H1 (cell line): ENCODE data around the gene CSGALNACT2. TPM values are rescaled to one million over a fixed set of nuclear protein-coding genes. Genes with fewer than 3 reads are reported as not detected.
A peak's percentile ranks its signal among the peaks of the same experiment; 100 is the strongest.

Source experiments
- CTCF ChIA-PET: fragments of 300-600 bp; sonication (Branson Sonifier 250); formaldehyde crosslinking; loops from one replicate; lab custom pipeline; 2021; ENCODE audit not compliant: partially characterized antibody; lab: Charles Lee
- POLR2A ChIA-PET: fragments of 300-600 bp; sonication (Branson Sonifier 250); formaldehyde crosslinking; loops from one replicate; lab custom pipeline; 2021; ENCODE audit warnings: inconsistent platforms; ENCODE audit not compliant: partially characterized antibody; lab: Charles Lee
- DNase-seq, 2 experiments: peaks; one replicate each; pipeline versions ENCODE4 v3.0.0 to v3.0.0-alpha.2; 2010 to 2022; ENCODE audit warnings: low spot score in 2 of 2, low read depth in 1 of 2, mixed read lengths in 1 of 2
- FAIRE-seq: peaks from 2 replicates; lab custom pipeline; 2011; peaks lifted over from hg19 to GRCh38; lab: Jason Lieb, UNC
- H2AFZ ChIP-seq: 2 replicates; pipeline ENCODE4 v1.8.1; 2012; ENCODE audit warnings: low read length, inconsistent platforms
- H2AK5ac ChIP-seq: 2 replicates; pipeline ENCODE4 v1.6.1; 2013; ENCODE audit warnings: low read depth, low read length
- H2BK120ac ChIP-seq: replicated peaks from 2 replicates; pipeline ENCODE3; 2013; ENCODE audit warnings: low read depth, low read length, inconsistent platforms
- H2BK12ac ChIP-seq: 2 replicates; pipeline ENCODE4 v1.6.1; 2013; ENCODE audit warnings: low read depth, low read length
- H2BK15ac ChIP-seq: 2 replicates; pipeline ENCODE4 v1.6.1; 2013; ENCODE audit warnings: low read length
- H2BK20ac ChIP-seq: 2 replicates; pipeline ENCODE4 v1.6.1; 2013; ENCODE audit warnings: low read length
- H2BK5ac ChIP-seq: 2 replicates; pipeline ENCODE4 v1.6.1; 2013; ENCODE audit warnings: low read depth, low read length
- H3K14ac ChIP-seq: 2 replicates; pipeline ENCODE4 v1.6.1; 2013; ENCODE audit warnings: inconsistent platforms; ENCODE audit not compliant: insufficient read length
- H3K18ac ChIP-seq: 2 replicates; pipeline ENCODE4 v1.6.1; 2013; ENCODE audit warnings: low read length; ENCODE audit errors: extremely low read depth
- H3K23ac ChIP-seq: 2 replicates; pipeline ENCODE4 v1.6.1; 2013; ENCODE audit warnings: inconsistent platforms; ENCODE audit not compliant: insufficient read length
- H3K23me2 ChIP-seq: 2 replicates; pipeline ENCODE4 v1.6.1; 2013; ENCODE audit warnings: low read depth, low read length
- H3K27ac ChIP-seq: 2 replicates; pipeline ENCODE4 v1.6.1; 2011; ENCODE audit warnings: low read depth, low read length, inconsistent platforms
- H3K27me3 ChIP-seq, 4 experiments: replicated peaks in 1 of 4; 1 replicate in 1 of 4; 2 replicates in 3 of 4; pipeline versions ENCODE4 v1.6.1 to v1.8.1; 2011 to 2013; ENCODE audit warnings: low read length in 3 of 4, mild to moderate bottlenecking in 3 of 4, inconsistent platforms in 2 of 4, mixed read lengths in 2 of 4, moderate library complexity in 1 of 4; ENCODE audit not compliant: control insufficient read depth in 3 of 4, insufficient read depth in 3 of 4; ENCODE audit errors: extremely low read depth in 1 of 4
- H3K36me3 ChIP-seq, 4 experiments: 2 replicates each; pipeline versions ENCODE4 v1.6.1 to v1.8.1; 2011 to 2013; ENCODE audit warnings: mild to moderate bottlenecking in 4 of 4, low read length in 3 of 4, moderate library complexity in 2 of 4, control low read depth in 1 of 4, inconsistent platforms in 1 of 4; ENCODE audit not compliant: insufficient read depth in 4 of 4, control insufficient read depth in 2 of 4
- H3K4ac ChIP-seq: replicated peaks from 2 replicates; pipeline ENCODE3; 2013; ENCODE audit warnings: low read length, low read depth, mixed read lengths, inconsistent platforms; ENCODE audit not compliant: insufficient read length
- H3K4me1 ChIP-seq, 4 experiments: replicated peaks in 1 of 4; 1 replicate in 1 of 4; 2 replicates in 3 of 4; pipeline versions ENCODE4 v1.6.1 to v1.8.1; 2011 to 2013; ENCODE audit warnings: low read length in 3 of 4, inconsistent platforms in 2 of 4, mixed read lengths in 1 of 4; ENCODE audit not compliant: insufficient read depth in 4 of 4, control insufficient read depth in 3 of 4
- H3K4me2 ChIP-seq, 2 experiments: 2 replicates each; pipeline versions ENCODE4 v1.6.1 to v1.8.1; 2011 to 2013; ENCODE audit warnings: low read depth in 2 of 2, low read length in 2 of 2, control low read depth in 1 of 2, inconsistent platforms in 1 of 2, mild to moderate bottlenecking in 1 of 2; ENCODE audit not compliant: insufficient read depth in 1 of 2
- H3K4me3 ChIP-seq, 4 experiments: fragments of 200-600, 300-600 bp in 1 of 4; sonication (generic), shearing (Covaris generic), sonication (Bioruptor Twin) in 1 of 4; 2 replicates each; pipeline versions ENCODE4 v1.5.1 to v1.8.1; 2011 to 2016; ENCODE audit warnings: low read length in 4 of 4, low read depth in 3 of 4, control low read depth in 2 of 4, inconsistent platforms in 2 of 4, mild to moderate bottlenecking in 2 of 4, mixed read lengths in 1 of 4, moderate library complexity in 1 of 4; ENCODE audit not compliant: insufficient read depth in 2 of 4; ENCODE audit errors: extremely low read depth in 1 of 4
- H3K56ac ChIP-seq: replicated peaks from 2 replicates; pipeline ENCODE3; 2013; ENCODE audit warnings: low read depth, mild to moderate bottlenecking, mixed read lengths, low read length, inconsistent platforms; ENCODE audit not compliant: insufficient read length
- H3K79me1 ChIP-seq: 2 replicates; pipeline ENCODE4 v1.6.1; 2013; ENCODE audit warnings: low read depth, low read length, control low read depth
- H3K79me2 ChIP-seq, 2 experiments: 2 replicates each; pipeline versions ENCODE4 v1.6.1 to v1.8.1; 2012 to 2013; ENCODE audit warnings: low read length in 2 of 2, mild to moderate bottlenecking in 2 of 2, inconsistent platforms in 1 of 2; ENCODE audit not compliant: insufficient read depth in 2 of 2, control insufficient read depth in 1 of 2
- H3K9ac ChIP-seq, 4 experiments: replicated peaks in 1 of 4; 1 replicate in 1 of 4; 2 replicates in 3 of 4; pipeline versions ENCODE4 v1.6.1 to v1.8.1; 2011 to 2013; ENCODE audit warnings: low read depth in 3 of 4, low read length in 3 of 4, control low read depth in 2 of 4, mild to moderate bottlenecking in 2 of 4, moderate library complexity in 2 of 4, inconsistent platforms in 1 of 4; ENCODE audit errors: extremely low read depth in 1 of 4
- H3K9me3 ChIP-seq, 2 experiments: 2 replicates each; pipeline versions ENCODE4 v1.6.1 to v1.8.1; 2012 to 2013; ENCODE audit warnings: mild to moderate bottlenecking in 2 of 2, moderate library complexity in 2 of 2, control low read depth in 1 of 2, inconsistent platforms in 1 of 2, low read depth in 1 of 2, low read length in 1 of 2, mixed read lengths in 1 of 2; ENCODE audit not compliant: insufficient read depth in 2 of 2
- H4K20me1 ChIP-seq, 2 experiments: replicated peaks in 1 of 2; 2 replicates each; pipeline versions ENCODE3 to v1.8.1; 2011 to 2013; ENCODE audit warnings: inconsistent platforms in 2 of 2, low read length in 2 of 2, mild to moderate bottlenecking in 1 of 2; ENCODE audit not compliant: insufficient read depth in 2 of 2, control insufficient read depth in 1 of 2
- H4K5ac ChIP-seq: 2 replicates; pipeline ENCODE4 v1.6.1; 2013; ENCODE audit warnings: low read length, low read depth, mixed read lengths, inconsistent platforms; ENCODE audit not compliant: insufficient read length
- H4K8ac ChIP-seq: 2 replicates; pipeline ENCODE4 v1.8.0; 2013; ENCODE audit warnings: mild to moderate bottlenecking, moderate library complexity, low read length, inconsistent platforms; ENCODE audit not compliant: insufficient read depth; ENCODE audit errors: extremely low read depth
- H4K91ac ChIP-seq: replicated peaks from 2 replicates; pipeline ENCODE3; 2013; ENCODE audit warnings: low read length, mixed read lengths, inconsistent platforms; ENCODE audit not compliant: insufficient read length
- ASH2L ChIP-seq: fragments of 200-600, 300-600 bp; sonication (generic); IDR thresholded peaks from one replicate; pipeline ENCODE4 v1.7.1; 2017; ENCODE audit warnings: low read length
- CHD2 ChIP-seq: IDR thresholded peaks from 2 replicates; pipeline ENCODE4 v1.6.1; 2012; ENCODE audit warnings: low read length, improper control_type of control experiment
- CREB1 ChIP-seq: IDR thresholded peaks from 2 replicates; pipeline ENCODE4 v1.6.1; 2012; ENCODE audit warnings: inconsistent platforms
- EZH2 ChIP-seq: fragments of 200-600 bp; sonication (generic); IDR thresholded peaks from 2 replicates; pipeline ENCODE4 v1.7.1; 2012; ENCODE audit warnings: low read depth, mild to moderate bottlenecking, moderate library complexity, low read length, inconsistent platforms; ENCODE audit not compliant: severe bottlenecking
- GABPA ChIP-seq: IDR thresholded peaks from 2 replicates; pipeline ENCODE4 v1.6.1; 2011; ENCODE audit warnings: mild to moderate bottlenecking, low read length, moderate library complexity, borderline replicate concordance; ENCODE audit not compliant: insufficient read depth
- GTF2F1 ChIP-seq: IDR thresholded peaks from 2 replicates; pipeline ENCODE4 v1.6.1; 2012; ENCODE audit warnings: low read depth, low read length, improper control_type of control experiment, borderline replicate concordance
- JUND ChIP-seq: IDR thresholded peaks from 2 replicates; pipeline ENCODE4 v1.6.1; 2011; ENCODE audit warnings: mild to moderate bottlenecking, improper control_type of control experiment, low read length
- KDM1A ChIP-seq: fragments of 200-600, 300-600 bp; sonication (generic); IDR thresholded peaks from 2 replicates; pipeline ENCODE4 v1.7.1; 2016; ENCODE audit warnings: mild to moderate bottlenecking, low read length, borderline replicate concordance
- MAFK ChIP-seq: IDR thresholded peaks from 2 replicates; pipeline ENCODE4 v1.6.1; 2012; ENCODE audit warnings: low read depth, mild to moderate bottlenecking, improper control_type of control experiment, low read length
- POLR2AphosphoS5 ChIP-seq: IDR thresholded peaks from 2 replicates; pipeline ENCODE4 v1.6.1; 2011; ENCODE audit warnings: low read depth, low read length
- RBBP5 ChIP-seq: IDR thresholded peaks from 2 replicates; pipeline ENCODE4 v1.7.1; 2012; ENCODE audit warnings: low read depth, mild to moderate bottlenecking, inconsistent platforms, low read length, moderate library complexity, borderline replicate concordance
- SIX5 ChIP-seq: IDR thresholded peaks from 2 replicates; pipeline ENCODE4 v1.6.1; 2011; ENCODE audit warnings: mild to moderate bottlenecking, low read depth, low read length
- TEAD4 ChIP-seq: IDR thresholded peaks from 2 replicates; pipeline ENCODE4 v1.6.1; 2012; ENCODE audit warnings: low read depth, low read length, inconsistent platforms, mixed read lengths
- WGBS, 2 experiments: shearing (Covaris generic) in 1 of 2; methylation state at CpG; one replicate each; pipeline versions ENCODE4 v1.1.6 to v1.1.7; 2013 to 2015; ENCODE audit warnings: low lambda C conversion rate in 2 of 2, mixed read lengths in 2 of 2, inconsistent platforms in 1 of 2, low coverage in 1 of 2, missing lambda C conversion rate in 1 of 2; ENCODE audit not compliant: insufficient replicate concordance in 2 of 2, insufficient coverage in 1 of 2, insufficient read length in 1 of 2; ENCODE audit errors: extremely low coverage in 1 of 2, missing lambda C conversion rate in 1 of 2; 5-methylcytosine and 5-hydroxymethylcytosine counted together
- polyA plus RNA-seq, 7 experiments: library from polyadenylated mRNA; depleted of rRNA in 3 of 7; stranded (reverse) in 5 of 7; unstranded in 2 of 7; fragments of >200 nt in 5 of 7; fragments of 200-250 nt in 2 of 7; gene quantifications; 1 replicate in 5 of 7; 2 replicates in 1 of 7; 4 replicates in 1 of 7; pipeline versions ENCODE4 v1.2.1 to v1.2.3, GENCODE V29; 2011 to 2013; ENCODE audit warnings: missing spikeins in 2 of 7, mixed read lengths in 2 of 7
- total RNA-seq: library from RNA; stranded (reverse); fragmentation: NEBNext Ultra II Directional; extraction: Animal tissue kit (Norgen Biotek cat#: 25700); gene quantifications from 2 replicates; pipeline ENCODE4 v1.2.1, GENCODE V29; 2021
- TF ChIP-seq, protein P1 (sequence below): IDR thresholded peaks from 2 replicates; pipeline ENCODE4 v1.6.1; 2011; ENCODE audit warnings: low read depth, mild to moderate bottlenecking, low read length; ENCODE audit not compliant: insufficient read depth

Gene CSGALNACT2
- total and polyA plus RNA-seq, 2 of the 8 experiments (the other 6 are each of a cell fraction or from before 2014, with no cell fraction given) = 2.6 to 5.3 TPM

DNA sequence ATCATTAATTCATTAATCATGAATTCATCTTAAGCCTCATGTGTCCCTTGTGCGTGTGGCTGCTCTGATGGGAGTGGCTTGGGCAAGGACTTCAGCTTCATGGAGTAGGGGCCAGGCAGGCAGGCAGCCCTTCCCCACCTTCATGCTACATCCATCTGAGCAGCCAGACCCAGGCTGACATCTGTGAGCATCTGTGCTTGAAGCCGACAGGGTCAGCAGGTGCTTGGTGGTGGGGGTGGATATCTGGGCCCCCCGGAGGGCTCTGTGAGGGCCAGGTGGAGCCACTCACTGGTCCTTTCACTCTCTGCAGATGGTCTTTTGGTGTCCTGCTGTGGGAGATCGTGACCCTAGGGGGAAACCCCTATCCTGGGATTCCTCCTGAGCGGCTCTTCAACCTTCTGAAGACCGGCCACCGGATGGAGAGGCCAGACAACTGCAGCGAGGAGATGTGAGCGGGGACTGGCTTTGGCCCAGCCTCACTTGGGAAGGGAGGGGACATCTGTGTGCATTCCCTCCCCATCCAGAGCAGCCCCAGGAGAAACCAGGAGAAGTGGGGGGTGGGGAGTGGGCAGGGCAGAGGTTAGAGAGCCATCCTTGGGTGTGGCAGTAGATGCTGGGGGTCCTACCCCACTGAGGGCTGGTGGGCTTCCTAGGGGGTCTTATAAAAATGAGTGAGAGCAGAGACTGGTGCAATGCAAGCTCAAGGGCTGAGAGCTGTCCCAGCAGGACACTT, 14.7 kb upstream of the CSGALNACT2 start:
- ChIA-PET POLR2A (no interaction called here), CTCF (interaction anchor here (0.8 kb wide), 1 partner anchor 132 kb away, joined by 3 read pairs; no protein-coding TSS in a partner anchor)
- TF ChIP-seq CHD2 = no peak
- TF ChIP-seq KDM1A = no peak
- no peak for TF ChIP-seq MAFK
- no peak for TF ChIP-seq POLR2AphosphoS5
- TF ChIP-seq ASH2L = no peak
- TF ChIP-seq CREB1 = no peak
- TF ChIP-seq GTF2F1 = no peak
- no peak for TF ChIP-seq TEAD4
- TF ChIP-seq SIX5 = no peak
- TF ChIP-seq, protein P1, sequence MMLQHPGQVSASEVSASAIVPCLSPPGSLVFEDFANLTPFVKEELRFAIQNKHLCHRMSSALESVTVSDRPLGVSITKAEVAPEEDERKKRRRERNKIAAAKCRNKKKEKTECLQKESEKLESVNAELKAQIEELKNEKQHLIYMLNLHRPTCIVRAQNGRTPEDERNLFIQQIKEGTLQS = no peak
- TF ChIP-seq EZH2 = no peak
- TF ChIP-seq JUND = no peak
- no peak for TF ChIP-seq RBBP5
- no peak for TF ChIP-seq GABPA

More for the DNA sequence above, 14.7 kb upstream of the CSGALNACT2 start:
- Histone ChIP-seq H3K23ac (no peak overlapping the region), H3K14ac (no peak overlapping the region), H2BK5ac (no peak overlapping the region), H2AK5ac (no peak overlapping the region), H4K8ac (no peak overlapping the region; the same call in 1 of the 2 replicates), H3K27me3 (no peaks in the 10 kb centered on the region), H3K9ac (no peak overlapping the region), H2BK15ac (no peak overlapping the region), H3K9me3 (no peaks in the 10 kb centered on the region; a peak in 1 of 4 replicates), H3K4ac (no peak overlapping the region), H4K5ac (no peak overlapping the region), H3K23me2 (no peaks in the 10 kb centered on the region), H3K4me1 (no peaks in the 10 kb centered on the region), H3K4me3 (no peak overlapping the region), H4K20me1 (no peaks in the 10 kb centered on the region), H2AFZ (no peak overlapping the region), H3K36me3 (no peaks in the 10 kb centered on the region; a peak in 2 of 8 replicates), H2BK12ac (no peak overlapping the region), H3K4me2 (no peak overlapping the region), H3K27ac (no peak overlapping the region), H4K91ac (no peak overlapping the region), H2BK120ac (no peak overlapping the region), H3K79me1 (no peaks in the 10 kb centered on the region), H3K79me2 (no peaks in the 10 kb centered on the region), H3K18ac (no peak overlapping the region), H3K56ac (no peak overlapping the region), H2BK20ac (no peak overlapping the region)
- FAIRE-seq = no peak
- DNase-seq = peak in 1 of 2 experiments; percentile 32
- 80% methylated on average over 9 of the region's 9 CpGs; no CpG with 5 or more reads in 1 of the 2 experiments for WGBS, 2 experiments
